Stimulated activated CD4-positive, alpha-beta T cell treated with anti-CD3 and anti-CD28 coated beads, Interleukin-1b, Interleukin-23, amount 100 ng/mL, for 24 hours (primary cell): ENCODE measurements around the gene EFCAB8.
"Not testable (repeated sequence)": the region's sequence is repeated elsewhere in the genome, so short reads cannot be mapped to it uniquely, and the experiment has no call there.

Experiments used
- DNase-seq, 4 experiments: peaks; one replicate each; pipeline ENCODE4 v3.0.0-alpha.2; 2020; ENCODE audit warnings: low read depth in 4 of 4, low spot score in 1 of 4

Gene EFCAB8

GRCh38 chr20:32885185-32885584 is 26.5 kb downstream of the EFCAB8 start:
- DNase-seq: no peak

- DNase-seq: no peak
Measured at GRCh38 chr20:32885952-32886351, 27.2 kb downstream of the EFCAB8 start.

DNA sequence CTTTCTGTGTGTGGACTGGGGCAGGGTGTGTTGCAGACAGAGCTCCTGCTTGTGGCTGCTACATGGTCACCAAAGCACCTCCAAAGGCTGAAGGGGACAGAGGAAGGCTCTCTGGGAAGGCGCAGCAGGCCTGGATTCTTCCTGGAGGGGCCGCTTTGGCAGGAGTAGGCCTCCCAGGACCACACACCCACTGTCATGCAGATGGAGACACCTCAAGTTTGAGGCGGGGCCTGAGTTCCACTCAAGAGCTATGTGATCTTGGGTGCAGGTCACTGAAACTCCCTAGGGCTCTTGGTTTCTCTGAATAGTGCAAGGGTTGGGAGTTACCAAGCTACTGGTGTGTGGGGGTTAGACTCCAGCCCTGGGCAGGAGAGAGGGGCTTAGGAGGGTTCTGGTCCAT is 27.9 kb downstream of the EFCAB8 start:
- DNase-seq: no peak

DNA sequence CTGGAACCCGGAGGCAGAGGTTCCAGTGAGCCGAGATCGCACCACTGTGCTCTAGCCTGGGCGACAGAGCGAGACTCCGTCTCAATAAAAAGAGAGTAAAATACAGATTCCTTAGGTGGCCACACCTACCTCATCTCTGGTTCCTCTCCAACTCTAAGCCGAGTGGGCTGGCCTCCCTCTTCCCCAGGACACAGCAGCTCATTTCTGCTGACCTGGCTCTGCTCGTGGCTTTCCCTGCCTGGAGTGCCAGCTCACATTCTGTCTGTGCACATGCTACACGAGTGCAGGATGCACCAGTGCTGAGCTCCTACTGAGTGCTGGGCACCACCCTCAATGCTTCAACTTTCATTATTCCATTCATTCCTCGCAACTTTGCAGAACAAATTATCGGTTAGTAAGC is 28.8 kb downstream of the EFCAB8 start:
- DNase-seq: no peak

GRCh38 chr20:32888636-32889035 is 29.9 kb downstream of the EFCAB8 start:
- no peak for DNase-seq

DNA sequence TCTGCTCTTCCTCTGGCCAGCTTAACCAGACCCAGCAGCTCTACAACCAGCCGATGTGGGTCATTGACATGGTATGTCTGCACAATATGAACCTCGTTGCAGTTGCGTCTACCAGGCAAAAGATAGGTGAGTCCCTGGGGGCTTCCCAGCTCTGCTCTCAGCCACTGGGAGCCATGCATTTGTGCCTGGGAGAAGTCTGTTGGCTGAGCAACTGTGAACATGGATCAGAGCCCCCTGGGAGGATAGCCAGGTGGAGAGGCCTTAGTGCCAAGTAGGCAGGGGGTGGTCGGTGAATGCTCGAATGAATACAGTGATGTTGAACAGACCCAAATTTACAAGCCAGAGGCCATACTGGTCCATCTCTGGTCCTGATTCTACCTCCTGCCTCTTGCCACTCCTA is 30.6 kb downstream of the EFCAB8 start:
- no peak for DNase-seq

DNA sequence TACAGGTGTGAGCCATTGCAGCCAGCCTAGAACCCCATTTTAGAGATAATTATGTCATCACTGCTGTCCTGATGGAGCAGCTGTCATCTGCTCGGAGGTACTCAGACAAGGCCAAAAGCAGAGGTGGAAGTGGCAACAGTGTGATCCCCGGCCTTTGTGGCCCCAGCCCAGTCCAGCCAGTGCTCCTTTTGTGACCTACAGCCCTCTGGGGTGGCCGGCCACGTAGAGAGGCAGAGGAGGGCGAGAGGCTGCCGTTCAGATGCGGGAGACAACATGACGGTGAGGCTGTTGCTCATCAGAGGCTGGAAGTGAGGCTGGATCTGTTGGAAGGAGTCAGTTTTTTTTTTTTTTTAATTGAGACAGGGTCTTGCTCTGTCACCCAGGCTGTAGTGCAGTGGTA is 32.8 kb downstream of the EFCAB8 start:
- DNase-seq: no peak

DNA sequence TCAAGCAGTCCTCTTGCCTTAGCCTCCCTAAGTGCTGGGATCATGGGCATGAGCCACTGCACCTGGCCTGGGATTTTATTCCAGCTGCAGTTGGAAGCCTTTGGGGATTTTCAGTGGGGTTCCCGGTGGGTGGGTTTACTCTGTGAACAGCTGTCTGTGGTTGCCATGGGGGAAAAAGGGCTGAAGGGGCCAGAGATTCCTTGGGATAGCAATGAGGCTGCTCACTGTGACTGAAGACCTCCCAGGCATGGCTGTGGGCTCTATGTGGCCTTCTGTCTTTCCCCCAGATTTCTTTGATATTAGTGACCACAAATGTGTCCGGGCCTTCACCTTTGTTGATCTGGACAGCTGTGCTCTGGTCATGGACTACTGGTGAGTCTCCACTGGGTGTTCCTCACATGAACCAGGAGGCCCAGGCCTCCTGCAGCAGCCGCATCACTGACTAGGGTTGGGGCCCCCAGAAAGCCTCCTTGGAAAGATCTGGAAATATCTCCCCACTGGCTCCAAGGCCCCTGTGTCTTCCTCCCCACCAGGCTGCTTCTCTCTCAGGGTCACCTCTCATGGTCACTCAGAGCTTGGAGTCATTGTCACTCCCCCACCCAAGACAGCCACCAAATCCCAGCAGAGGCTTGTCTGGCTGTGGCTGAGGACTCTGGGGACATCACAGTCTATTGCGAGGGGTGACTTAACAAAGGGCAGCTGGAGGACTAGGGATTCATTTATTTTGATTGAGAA is 33.4 kb downstream of the EFCAB8 start:
- no peak for DNase-seq

GRCh38 chr20:32893263-32894025 is 34.7 kb downstream of the EFCAB8 start:
- no peak for DNase-seq

- no peak for DNase-seq
Measured at GRCh38 chr20:32894026-32894483, 35.3 kb downstream of the EFCAB8 start.

DNA sequence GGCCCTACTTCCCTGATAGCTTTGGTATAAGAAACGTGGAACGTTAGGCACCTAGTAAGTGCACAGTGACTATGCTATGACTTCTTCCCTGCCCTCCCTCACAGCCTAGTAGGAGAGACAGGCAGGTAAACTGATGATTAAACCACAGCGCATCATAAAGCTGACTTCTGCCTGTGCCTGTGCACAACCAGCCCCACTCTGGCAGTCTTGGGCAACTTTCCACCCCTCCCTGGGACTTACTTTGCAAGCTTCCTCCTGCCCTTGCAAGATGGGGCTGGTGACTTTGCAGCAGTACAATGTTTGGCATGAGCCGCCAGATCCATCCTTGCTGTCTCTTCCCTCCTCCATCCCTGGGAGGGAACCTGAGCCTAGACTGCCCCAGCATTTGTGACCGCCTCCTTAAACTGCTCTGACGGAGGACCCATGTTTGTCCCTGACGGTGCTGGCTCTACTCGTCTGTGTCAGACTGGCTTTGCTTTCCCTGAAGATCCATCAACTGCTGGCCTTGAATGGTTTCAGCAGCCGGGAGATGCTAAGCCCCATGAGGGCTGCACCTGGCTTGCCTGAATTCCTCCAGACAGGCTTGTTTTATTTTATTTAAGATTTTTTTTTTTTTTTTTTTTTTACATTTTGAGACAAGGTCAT is 36.1 kb downstream of the EFCAB8 start:
- no peak for DNase-seq

DNA sequence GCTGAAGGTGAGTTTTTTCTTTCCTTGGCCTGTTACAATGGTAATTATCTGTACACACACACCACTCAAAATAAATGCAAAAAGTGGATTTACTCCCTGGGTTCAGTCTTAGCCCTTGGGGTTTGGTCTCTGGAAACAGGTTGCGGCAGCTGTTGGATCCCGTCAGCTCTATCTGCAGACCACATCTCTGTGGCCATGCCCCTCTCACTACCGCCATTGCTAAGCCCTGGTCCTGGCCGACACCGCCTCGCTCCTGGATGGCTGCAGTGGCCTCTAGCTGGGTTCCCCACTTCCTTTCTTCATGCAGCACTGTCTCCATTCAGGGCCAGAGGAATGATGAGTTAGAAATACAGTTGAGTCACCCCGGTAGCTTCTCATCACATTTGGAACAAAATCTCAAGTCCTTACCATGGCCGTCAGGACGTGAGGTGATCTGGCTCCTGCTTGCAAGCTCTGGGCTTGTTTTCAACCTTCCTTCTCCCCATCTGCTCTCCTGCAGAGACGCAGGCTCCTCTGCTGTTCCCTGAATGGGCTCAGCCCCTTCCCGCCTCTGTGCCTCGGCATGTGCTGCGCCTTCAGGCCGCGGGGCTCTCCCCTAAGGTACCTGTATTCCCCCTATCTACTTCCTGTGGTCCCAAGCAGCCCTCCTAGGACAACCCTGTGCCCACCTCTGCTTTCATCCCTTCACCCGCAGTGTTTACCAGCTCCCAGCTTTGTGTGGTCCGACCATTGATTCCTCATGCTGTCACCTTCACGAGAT is 38.0 kb downstream of the EFCAB8 start:
- DNase-seq: no peak

- DNase-seq: no peak
Measured at GRCh38 chr20:32898729-32899128, 40.0 kb downstream of the EFCAB8 start.

DNA sequence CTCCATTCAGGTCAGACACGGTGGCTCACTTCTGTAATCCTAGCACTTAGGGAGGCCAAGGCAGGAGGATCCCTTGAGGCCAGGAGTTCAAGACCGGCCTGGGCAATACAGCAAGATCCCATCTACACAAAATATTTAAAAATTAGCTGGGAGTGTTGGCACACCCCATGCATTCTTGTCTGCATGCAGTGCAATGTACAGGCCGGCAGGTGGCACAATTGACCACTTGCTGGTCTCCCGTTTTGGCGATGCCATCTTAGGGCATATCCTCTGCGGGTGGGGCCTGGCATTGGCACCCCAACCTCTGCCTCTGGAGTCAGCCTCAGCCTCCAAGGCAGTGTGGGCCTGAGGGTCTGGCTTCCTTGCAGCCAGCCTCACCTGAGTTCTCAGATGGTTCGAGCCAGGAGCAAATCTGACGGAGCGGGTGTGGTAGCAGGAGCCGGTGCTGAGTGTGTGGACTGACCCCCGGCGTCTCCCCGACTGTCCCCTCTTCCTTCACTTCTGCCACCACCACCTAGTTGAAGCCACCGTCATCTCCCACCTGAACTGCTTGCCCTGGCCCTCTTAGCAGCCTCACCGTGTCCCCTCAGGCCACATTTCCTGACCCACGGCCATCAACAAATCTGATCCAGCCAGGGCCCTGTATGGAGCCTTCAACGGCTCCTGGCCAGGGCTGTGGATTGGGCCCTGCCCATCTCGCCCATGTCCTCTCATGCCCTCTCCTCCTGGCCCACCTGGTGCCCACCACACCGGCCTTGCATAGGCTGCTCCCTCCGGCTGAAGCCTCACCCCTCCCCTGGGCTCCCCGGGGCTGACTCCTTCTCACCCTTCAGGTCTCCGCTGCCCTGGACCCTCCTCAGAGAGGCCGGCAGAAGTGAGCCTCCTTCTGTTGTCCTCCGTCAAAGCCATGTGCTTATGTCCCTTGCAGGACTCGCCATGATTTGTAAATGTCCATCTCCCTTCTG is 44.0 kb downstream of the EFCAB8 start:
- peak; percentile 40 to 57 (median 50) for DNase-seq

DNA sequence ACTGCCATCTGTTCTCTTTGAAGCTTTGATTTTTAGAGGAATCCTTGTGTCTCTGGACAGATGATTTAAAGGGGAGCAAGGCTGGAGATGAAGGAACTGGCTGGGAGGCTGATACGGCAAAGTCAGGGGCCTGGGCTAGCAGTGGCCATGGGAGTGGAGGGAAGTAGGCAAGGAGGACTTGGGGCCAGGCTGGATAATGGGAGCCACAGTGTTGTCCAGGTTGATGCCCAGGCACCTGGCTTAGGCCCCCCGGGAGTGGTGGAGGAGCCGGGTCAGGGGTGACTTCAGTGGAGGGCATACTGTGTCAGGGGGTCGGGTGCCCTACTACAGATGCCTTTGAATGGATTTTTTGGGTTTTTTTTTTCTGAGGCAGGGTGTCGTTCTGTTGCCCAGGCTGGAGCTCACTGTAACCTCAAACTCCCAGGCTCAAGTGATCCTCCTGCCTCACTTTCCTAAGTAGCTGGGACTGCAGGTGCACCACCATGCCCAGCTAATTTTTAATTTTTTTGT is 45.0 kb downstream of the EFCAB8 start:
- DNase-seq: no peak

DNA sequence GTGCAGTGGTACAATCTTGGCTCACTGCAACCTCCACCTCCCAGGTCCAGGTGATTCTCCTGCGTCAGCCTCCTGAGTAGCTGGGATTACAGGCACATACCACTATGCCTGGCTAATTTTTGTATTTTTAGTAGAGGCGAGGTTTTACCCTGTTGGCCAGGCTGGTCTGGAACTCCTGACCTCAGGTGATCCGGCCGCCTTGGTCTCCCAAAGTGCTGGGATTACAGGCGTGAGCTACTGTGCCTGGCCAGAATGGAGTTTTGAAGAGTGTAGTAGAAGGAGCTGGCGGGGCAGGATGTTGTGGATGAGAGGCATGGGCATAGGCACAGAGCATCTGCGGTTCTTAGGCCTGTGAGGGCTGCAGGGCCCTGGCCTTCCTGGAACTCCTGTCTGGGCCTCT is 46.0 kb downstream of the EFCAB8 start:
- not testable (repeated sequence) for DNase-seq

DNA sequence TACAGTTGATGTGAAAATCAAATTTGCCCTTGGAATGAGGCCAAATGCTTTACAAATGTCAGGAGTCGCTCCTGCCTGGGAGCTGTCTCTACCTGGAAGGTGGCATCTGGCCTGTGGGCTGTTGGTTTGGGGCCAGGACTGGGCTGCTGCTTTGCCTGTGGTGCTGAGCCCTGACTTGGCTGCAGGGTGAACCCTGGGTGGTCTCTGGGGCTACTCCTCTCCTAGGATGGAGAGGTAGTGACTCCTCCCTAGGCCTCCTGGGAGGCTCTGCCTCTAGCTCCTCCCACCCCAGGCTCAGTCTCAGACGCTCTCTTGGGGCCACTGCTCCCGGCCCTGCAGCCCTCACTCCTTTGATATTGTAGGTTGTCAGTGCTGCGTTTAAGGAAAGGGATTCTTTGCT is 47.5 kb downstream of the EFCAB8 start:
- no peak for DNase-seq

DNA sequence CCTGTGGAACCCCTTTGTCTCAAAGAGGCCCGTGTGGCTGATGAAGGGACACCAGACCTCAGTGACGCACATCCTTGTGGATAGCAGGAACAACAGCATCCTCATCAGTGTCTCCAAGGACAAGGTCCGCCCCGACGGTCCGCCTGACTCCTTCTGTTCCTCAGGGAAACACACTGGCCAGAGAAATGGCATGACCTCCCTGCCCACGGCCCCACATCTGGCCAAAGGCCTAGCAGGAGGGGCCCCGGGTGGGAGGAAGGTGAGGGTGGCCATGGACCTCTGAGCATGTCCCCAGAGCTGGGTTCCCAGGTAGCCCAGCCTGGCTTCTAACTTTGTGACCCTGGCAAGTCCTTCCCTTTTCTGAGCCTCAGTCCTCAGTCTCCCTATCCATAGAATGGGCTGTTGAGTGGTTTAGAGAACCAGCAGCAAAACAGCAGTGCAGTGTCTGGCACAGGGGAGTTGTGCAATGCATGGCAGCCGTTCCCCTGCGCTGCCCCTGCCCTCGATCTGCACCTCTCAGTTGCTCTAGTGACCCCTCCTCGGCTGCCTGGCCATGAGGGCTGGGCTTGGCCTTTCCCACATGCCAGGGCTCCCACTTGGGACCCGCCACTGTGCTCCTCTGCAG is 48.3 kb downstream of the EFCAB8 start:
- DNase-seq: no peak

DNA sequence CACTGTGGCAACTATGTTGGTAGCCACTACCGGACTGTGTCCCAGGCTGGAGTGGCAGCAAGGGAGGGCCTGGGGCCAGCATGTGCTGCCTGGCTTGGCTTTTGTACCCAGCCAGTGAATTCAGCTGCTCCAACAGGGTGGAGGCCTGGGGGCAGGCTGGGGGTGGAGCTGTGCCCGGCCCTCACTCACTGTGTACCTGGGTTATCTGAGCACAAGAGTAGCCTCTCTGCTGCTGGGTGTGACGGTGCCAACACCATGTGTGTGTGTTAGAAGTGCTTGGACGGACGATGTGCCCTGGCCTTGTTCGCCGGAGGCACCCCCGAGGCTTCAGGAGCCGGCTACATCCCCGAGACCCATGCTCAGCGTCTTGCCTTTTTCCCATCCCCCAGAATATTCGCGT is 49.2 kb downstream of the EFCAB8 start:
- no peak for DNase-seq
